NCI-H446 (cell line): Measurements from ENCODE around the gene PRPF6.
"Not testable (repeated sequence)": the region's sequence is repeated elsewhere in the genome, so short reads cannot be mapped to it uniquely, and the experiment has no call there.

Experiments
- DNase-seq, 2 experiments: peaks; one replicate each; lab custom pipeline; 2025; lab: John Stamatoyannopoulos, UW

Gene PRPF6

GRCh38 chr20:64012385-64013154, 31.6 kb downstream of the PRPF6 start:
- not testable (repeated sequence) for DNase-seq

- DNase-seq: no peak
Measured at GRCh38 chr20:64015635-64016034, 34.7 kb downstream of the PRPF6 start.

GRCh38 chr20:64021124-64021975, 40.4 kb downstream of the PRPF6 start:
- no peak for DNase-seq

GRCh38 chr20:64022671-64023360, 41.9 kb downstream of the PRPF6 start:
- no peak for DNase-seq

GRCh38 chr20:64023361-64024140, 42.6 kb downstream of the PRPF6 start:
- no peak for DNase-seq

GRCh38 chr20:64024141-64024990, 43.4 kb downstream of the PRPF6 start:
- no peak for DNase-seq

GRCh38 chr20:64025101-64025825, 44.3 kb downstream of the PRPF6 start:
- DNase-seq: no peak

- DNase-seq: no peak
Measured at GRCh38 chr20:64025826-64026412, 45.0 kb downstream of the PRPF6 start.

- DNase-seq: no peak
Measured at GRCh38 chr20:64027981-64028685, 47.2 kb downstream of the PRPF6 start.

- DNase-seq: no peak
Measured at GRCh38 chr20:64029293-64030117, 48.6 kb downstream of the PRPF6 start.

- no peak for DNase-seq
Measured at GRCh38 chr20:64030371-64031134, 49.6 kb downstream of the PRPF6 start.

GRCh38 chr20:64031822-64032314, 50.9 kb downstream of the PRPF6 start:
- DNase-seq: no peak

- no peak for DNase-seq
Measured at GRCh38 chr20:64032706-64033624, 52.0 kb downstream of the PRPF6 start.

- DNase-seq: no peak
Measured at GRCh38 chr20:64033981-64034493, 53.1 kb downstream of the PRPF6 start.

- no peak for DNase-seq
Measured at GRCh38 chr20:64035066-64035932, 54.4 kb downstream of the PRPF6 start.
